Stimulated activated CD4-positive, alpha-beta T cell treated with anti-CD3 and anti-CD28 coated beads, Interleukin-1b, Interleukin-23, amount 100 ng/mL, for 4 hours (primary cell): ENCODE results near the gene CLEC3B.
"Not testable (repeated sequence)": the region's sequence is repeated elsewhere in the genome, so short reads cannot be mapped to it uniquely, and the experiment has no call there.

ENCODE experiments used
- DNase-seq, 2 donors: peaks; one replicate each; pipeline ENCODE4 v3.0.0-alpha.2; 2020; ENCODE audit warnings: low read depth in 2 of 2

CLEC3B gene

GRCh38 chr3:45066109-45066801 is 40.2 kb downstream of the CLEC3B start:
- DNase-seq, result no peak

GRCh38 chr3:45067486-45067885 is 41.4 kb downstream of the CLEC3B start:
- no peak for DNase-seq

GRCh38 chr3:45067941-45068340 is 41.8 kb downstream of the CLEC3B start:
- no peak for DNase-seq

GRCh38 chr3:45071075-45071474 is 45.0 kb downstream of the CLEC3B start:
- no peak for DNase-seq

- DNase-seq, result no peak
Measured at GRCh38 chr3:45075821-45076625, 49.9 kb downstream of the CLEC3B start.

- DNase-seq, result not testable (repeated sequence)
Measured at GRCh38 chr3:45078256-45078655, 52.2 kb downstream of the CLEC3B start.

- no peak for DNase-seq
Measured at GRCh38 chr3:45078910-45079522, 52.9 kb downstream of the CLEC3B start.

- DNase-seq, result no peak
Measured at GRCh38 chr3:45079715-45080114, 53.6 kb downstream of the CLEC3B start.

GRCh38 chr3:45080824-45081223 is 54.7 kb downstream of the CLEC3B start:
- no peak for DNase-seq

- no peak for DNase-seq
Measured at GRCh38 chr3:45081506-45082141, 55.5 kb downstream of the CLEC3B start.

- DNase-seq, result no peak
Measured at GRCh38 chr3:45082142-45082538, 56.0 kb downstream of the CLEC3B start.

GRCh38 chr3:45083023-45083422 is 56.9 kb downstream of the CLEC3B start:
- no peak for DNase-seq

GRCh38 chr3:45084361-45084760 is 58.3 kb downstream of the CLEC3B start:
- no peak for DNase-seq

- no peak for DNase-seq
Measured at GRCh38 chr3:45084820-45085816, 59.0 kb downstream of the CLEC3B start.
